LHCN-M2 (cell line): Measurements from ENCODE around the gene AKAP14. TPM values are rescaled to one million over a fixed set of nuclear protein-coding genes. Genes with fewer than 3 reads are reported as not detected.
"Not testable (repeated sequence)": the region's sequence is repeated elsewhere in the genome, so short reads cannot be mapped to it uniquely, and the experiment has no call there.

ENCODE experiments used
- DNase-seq: peaks from one replicate; pipeline ENCODE4 v3.0.0-alpha.2; 2012; ENCODE audit warnings: low read depth
- total RNA-seq: library from RNA; depleted of rRNA; stranded (reverse); fragments of >200 nt; gene quantifications from 2 replicates; pipeline ENCODE4 v1.2.3, GENCODE V29; 2014; rRNA removed

Gene AKAP14
- total RNA-seq, 1 experiment from 2014 or later = not detected

GRCh38 chrX:119919835-119920585 lies 24.3 kb downstream of the AKAP14 start:
- DNase-seq = no peak

GRCh38 chrX:119922391-119922790 lies 26.7 kb downstream of the AKAP14 start:
- not testable (repeated sequence) for DNase-seq

DNA sequence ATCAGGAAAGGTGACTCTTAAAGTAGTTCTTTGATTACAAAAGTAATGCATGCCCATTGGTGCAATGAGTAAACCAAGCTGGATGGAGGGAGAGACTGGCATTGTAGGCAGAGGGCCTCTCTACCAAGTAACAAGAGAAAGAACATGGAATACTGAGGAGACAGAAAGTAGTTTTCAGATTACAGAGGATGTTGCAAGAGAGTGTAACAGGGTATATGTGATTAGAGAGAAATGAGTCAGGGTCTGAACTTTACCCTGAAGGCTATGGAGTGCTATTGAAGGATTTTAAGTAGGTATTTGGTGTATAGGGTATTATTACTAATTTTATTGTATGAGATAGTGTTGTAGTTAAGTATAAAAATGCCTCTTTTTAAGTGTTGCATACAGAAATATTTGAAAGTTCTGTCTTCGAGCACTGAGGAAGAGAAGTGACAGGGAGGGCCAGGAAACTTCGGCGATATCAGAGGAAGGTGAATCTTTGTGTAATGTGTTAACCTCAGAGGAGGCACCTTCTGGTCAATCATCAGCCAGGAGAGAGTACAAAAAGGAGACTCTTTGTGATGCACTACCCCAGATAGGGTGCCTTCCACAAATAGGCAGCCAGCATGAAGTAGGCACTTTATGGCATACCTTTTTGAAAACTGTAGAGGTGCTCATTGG lies 39.7 kb downstream of the AKAP14 start:
- no peak for DNase-seq

DNA sequence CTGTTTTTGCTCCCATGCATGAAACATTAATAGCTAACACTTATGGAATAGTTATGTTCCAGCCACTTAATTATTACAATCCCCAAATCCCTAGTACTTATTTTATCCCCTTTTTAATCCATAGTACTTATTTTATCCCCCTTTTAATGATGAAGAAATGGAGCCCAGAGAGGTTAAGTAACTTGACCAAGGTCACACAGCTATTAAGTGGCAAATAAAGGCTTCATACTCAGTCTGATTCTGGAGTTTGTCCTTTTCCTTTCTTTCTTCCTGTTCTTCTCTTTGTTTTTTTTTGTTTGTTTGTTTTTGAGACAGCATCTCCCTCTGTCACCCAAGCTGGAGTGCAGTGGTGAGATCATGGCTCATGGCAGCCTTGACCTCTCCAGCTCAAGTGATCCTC lies 45.6 kb downstream of the AKAP14 start:
- no peak for DNase-seq

- no peak for DNase-seq
Measured at GRCh38 chrX:119942173-119942819, 46.6 kb downstream of the AKAP14 start.

GRCh38 chrX:119942831-119943184 lies 47.1 kb downstream of the AKAP14 start:
- peak; percentile 1 for DNase-seq

DNA sequence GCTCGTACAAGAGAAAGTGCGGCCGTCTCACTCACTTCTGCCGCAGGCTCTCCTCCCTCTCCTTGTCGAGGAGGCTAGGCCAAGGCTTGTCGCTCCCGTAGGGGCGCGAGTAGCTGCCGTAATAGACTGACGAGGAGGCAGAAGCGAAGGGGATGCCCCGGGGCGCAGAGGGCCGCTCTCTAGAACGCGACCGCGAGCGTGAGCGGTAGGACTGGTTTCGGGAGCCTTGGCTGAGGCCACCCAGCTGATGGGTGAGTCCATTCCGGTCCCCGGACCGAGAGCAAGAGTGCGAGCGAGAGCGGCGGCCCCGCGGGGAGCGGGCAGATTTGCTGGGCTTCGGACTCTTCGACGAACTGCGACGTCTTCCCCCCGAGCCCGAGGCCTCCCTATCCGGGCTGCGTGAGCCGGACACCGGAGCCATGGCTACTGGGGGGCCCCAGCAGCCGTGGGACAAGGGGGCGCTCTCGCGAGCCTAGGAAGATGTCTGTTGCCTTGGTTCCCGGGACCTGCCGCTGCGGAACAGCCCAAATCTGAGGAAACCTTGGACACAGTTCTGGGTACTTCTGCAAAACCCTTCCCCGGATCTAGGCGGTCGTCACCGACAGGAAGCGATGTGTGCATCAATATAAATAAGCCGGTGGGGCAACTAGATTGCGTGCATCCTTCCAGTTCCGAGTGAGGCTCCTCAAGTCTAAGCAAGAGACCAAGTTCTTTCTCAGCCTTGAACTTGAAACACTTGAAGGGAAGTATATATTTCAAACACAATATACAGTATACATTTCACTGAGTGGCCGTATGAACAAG lies 47.7 kb downstream of the AKAP14 start, which contains the start of gene NKAP:
TSS of gene NKAP (minus strand) at position 567 of the 804 bp plus-strand sequence. CDS start at position 421, 146 bp downstream.
- DNase-seq = peak; percentile 90

GRCh38 chrX:119945481-119945880 lies 49.8 kb downstream of the AKAP14 start:
- no peak for DNase-seq

DNA sequence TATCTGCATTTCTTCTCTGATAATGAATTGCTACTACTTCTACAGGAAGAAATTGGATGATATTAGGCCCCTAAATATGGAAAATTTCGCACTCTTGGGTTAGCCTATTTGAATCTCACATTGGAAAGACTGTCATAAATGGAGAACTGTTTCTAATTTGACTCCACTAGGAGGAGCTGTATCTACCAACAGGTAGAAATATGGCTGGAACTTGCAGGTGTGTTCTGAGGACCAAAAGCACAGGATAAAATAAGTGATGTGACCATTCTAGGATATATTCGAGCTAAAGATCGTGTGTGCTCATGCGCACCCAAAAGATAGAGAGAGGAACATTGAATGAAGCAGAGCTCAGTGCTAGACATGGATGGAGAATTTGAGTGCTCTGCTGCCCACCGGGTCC lies 52.7 kb downstream of the AKAP14 start:
- DNase-seq = no peak

DNA sequence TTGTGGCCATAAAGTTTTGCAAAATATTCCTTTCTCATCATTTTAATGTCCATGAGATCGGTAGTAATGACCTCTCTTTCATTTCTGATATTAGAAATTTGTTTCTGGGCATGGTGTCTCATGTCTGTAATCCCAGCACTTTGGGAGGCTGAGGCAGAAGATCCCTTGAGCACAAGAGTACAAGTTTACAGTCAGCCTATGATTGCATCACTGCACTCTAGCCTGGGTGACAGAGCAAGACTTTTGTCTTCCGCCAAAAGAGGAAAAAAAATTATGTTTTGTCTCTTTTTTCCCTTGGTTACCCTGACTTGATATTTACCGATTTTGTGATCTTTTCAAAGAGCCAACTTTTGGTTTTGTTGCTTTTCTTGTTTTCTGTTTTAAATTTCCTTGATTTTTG lies 58.7 kb downstream of the AKAP14 start:
- no peak for DNase-seq

DNA sequence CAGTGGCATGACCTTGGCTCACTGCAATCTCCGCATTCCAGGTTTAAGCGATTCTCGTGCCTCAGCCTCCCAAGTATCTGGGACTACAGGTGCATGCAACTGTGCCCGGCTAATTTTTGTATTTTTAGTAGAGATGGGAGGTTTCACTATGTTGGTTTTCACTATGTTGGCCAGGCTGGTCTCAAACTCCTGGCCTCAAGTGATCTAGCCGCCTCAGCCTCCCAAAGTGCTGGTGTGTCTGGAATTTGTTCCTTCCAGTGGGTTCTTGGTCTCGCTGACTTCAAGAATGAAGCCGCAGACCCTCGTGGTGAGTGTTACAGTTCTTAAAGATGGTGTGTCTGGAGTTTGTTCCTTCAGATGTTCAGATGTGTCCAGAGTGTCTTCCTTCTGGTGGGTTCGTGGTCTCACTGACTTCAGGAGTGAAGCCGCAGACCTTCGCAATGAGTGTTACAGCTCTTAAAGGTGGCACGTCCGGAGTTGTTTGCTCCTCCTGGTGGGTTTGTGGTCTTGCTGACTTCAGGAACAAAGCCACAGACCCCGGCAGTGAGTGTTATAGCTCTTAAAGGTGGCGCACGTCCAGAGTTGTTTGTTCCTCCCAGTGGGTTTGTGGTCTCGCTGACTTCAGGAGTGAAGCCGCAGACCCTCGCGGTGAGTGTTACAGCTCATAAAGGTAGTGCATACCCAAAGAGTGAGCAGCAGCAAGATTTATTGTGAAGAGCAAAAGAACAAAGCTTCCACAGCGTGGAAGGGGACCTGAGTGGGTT lies 60.3 kb downstream of the AKAP14 start:
- not testable (repeated sequence) for DNase-seq

- no peak for DNase-seq
Measured at GRCh38 chrX:119960625-119961024, 64.9 kb downstream of the AKAP14 start.

- DNase-seq = not testable (repeated sequence)
Measured at GRCh38 chrX:119966837-119967236, 71.1 kb downstream of the AKAP14 start.

Other genes with a start within 250 kb of the AKAP14 start
- gene SEPTIN6, start 202.7 kb upstream of the AKAP14 start, total RNA-seq = 14.4 and 18.6 TPM in 2 replicates
- gene SOWAHD, start 137.3 kb upstream of the AKAP14 start, total RNA-seq = 0.51 and 0.69 TPM in 2 replicates
- 3,089 and 6,376 TPM in 2 replicates for gene RPL39, start 104.3 kb upstream of the AKAP14 start, total RNA-seq
- gene UPF3B, start 42.9 kb upstream of the AKAP14 start, total RNA-seq = 2.4 and 3.7 TPM in 2 replicates
- 15.9 and 17.6 TPM in 2 replicates for gene RNF113A, start 24.2 kb upstream of the AKAP14 start, total RNA-seq
- 41.2 and 44.5 TPM in 2 replicates for gene NDUFA1, start 24.1 kb upstream of the AKAP14 start, total RNA-seq
- 4.2 and 4.8 TPM in 2 replicates for gene NKAP, start 47.9 kb downstream of the AKAP14 start, total RNA-seq
- gene RHOXF2B, start 181.8 kb downstream of the AKAP14 start, total RNA-seq = not detected in 2 replicates
- gene RHOXF1, start 220.0 kb downstream of the AKAP14 start, total RNA-seq = not detected in 2 replicates